ENCODE data around the gene CRTC1.

CRTC1 gene

DNA sequence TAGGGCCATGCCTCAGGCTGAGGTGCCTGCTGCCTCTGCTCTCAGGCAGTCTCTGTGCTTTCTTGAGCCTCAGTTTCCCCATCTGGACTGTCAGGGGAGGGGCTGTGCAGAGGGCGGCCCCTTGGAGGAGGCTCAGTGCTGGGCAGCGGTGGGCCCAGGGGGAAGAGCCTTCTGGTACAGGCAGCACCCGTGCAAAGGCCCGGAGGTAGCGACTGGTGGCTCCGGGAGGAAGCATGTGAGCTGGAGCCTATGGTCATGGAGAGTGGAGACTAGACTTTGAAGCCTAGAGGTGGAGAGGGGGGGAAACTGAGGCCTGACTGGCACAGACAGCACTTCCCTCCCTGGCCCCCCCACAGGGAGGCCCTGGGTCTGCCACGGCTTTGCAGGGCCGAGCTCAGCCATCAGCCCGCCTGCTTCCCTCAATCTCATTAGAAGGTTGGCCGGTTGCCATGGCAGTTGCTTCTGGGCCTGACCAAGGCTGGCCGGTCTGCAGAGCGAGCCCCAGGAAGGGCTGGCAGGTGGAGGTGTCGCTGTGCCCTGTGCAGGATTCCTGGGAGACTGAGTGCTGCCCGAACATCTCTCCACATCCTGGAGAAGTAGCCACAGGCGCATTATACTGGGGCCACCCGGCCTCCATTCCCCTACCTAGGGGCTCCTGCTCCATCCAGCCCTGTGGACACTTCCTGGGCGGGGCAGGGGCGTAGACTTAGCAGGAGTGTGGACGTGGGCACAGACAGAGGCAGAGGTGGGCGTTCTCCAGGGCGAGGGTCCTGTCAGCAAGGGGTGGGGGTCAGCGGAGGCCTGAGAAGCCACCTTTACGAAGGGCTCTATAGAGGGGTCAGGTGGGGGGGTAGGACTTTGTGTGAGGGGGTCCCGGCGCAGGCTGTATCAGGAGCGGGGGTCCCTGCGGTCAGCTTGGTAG, 53.2 kb downstream of the CRTC1 start:
- TF ChIP-seq, protein P1, sequence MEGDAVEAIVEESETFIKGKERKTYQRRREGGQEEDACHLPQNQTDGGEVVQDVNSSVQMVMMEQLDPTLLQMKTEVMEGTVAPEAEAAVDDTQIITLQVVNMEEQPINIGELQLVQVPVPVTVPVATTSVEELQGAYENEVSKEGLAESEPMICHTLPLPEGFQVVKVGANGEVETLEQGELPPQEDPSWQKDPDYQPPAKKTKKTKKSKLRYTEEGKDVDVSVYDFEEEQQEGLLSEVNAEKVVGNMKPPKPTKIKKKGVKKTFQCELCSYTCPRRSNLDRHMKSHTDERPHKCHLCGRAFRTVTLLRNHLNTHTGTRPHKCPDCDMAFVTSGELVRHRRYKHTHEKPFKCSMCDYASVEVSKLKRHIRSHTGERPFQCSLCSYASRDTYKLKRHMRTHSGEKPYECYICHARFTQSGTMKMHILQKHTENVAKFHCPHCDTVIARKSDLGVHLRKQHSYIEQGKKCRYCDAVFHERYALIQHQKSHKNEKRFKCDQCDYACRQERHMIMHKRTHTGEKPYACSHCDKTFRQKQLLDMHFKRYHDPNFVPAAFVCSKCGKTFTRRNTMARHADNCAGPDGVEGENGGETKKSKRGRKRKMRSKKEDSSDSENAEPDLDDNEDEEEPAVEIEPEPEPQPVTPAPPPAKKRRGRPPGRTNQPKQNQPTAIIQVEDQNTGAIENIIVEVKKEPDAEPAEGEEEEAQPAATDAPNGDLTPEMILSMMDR (IDR thresholded peaks at IDR 0.05; ENCODE audit: extremely low read depth, insufficient read depth, missing control alignments): no peak
- in situ Hi-C loops (cut with MboI; ENCODE audit: low pct_unique_long_range_greater_than_20kb, low sequenced_read_pairs, unreplicated experiment): no loop called here
- no peak for DNase-seq (ENCODE audit: low spot score)

DNA sequence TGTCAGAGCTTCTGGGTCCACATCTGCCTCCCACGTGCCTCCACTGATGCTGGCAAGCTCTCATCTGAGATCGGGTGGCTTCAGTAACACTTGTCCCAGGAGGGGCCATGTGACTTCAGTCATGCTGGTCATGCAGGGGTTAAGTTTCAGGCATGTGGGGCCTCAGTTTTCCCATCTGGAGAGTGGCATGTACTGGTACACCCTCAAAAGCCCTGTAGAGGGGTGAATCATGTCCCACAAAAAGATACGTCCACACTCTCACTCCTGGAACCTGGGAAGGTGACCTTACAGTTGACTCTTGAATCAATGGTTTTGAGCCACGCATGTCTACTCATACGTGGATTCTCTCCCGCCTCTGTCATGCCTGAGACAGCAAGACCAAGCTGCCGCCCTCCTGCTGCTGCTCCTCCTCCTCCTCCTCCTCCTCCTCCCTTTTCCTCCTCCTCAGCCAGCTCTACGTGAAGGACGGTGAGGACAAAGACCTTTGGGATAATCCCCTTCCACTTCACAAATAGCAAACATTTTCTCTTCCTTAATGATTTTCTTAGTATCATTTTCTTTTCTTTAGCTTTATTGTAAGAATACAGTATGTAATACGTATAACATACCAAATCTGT, 54.0 kb downstream of the CRTC1 start:
- in situ Hi-C loops (cut with MboI; ENCODE audit: low pct_unique_long_range_greater_than_20kb, low sequenced_read_pairs, unreplicated experiment): no loop called here
- TF ChIP-seq, protein P1 (IDR thresholded peaks at IDR 0.05; ENCODE audit: extremely low read depth, insufficient read depth, missing control alignments): no peak
- DNase-seq (ENCODE audit: low spot score): no peak

DNA sequence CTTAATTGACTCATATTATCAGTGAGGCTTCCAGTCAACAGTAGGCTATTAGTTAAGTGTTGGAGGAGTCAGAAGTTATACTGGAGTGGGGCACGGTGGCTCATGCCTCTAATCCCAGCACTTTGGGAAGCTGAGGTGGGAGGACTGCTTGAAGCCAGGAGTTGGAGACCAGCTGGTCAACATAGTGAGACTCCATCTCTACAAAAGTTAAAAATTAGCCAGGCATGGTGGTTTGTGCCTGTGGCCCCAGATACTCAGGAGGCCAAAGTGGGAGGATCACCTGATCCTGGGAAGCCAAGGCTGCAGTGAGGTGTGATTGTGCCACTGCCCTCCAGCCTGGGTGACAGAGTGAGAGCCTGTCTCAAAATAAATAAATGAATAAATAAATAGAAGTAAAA, 54.5 kb downstream of the CRTC1 start:
- in situ Hi-C loops (cut with MboI; ENCODE audit: low pct_unique_long_range_greater_than_20kb, low sequenced_read_pairs, unreplicated experiment): no loop called here
- no peak for DNase-seq (ENCODE audit: low spot score)
- TF ChIP-seq, protein P1 (IDR thresholded peaks at IDR 0.05; ENCODE audit: extremely low read depth, insufficient read depth, missing control alignments): no peak

DNA sequence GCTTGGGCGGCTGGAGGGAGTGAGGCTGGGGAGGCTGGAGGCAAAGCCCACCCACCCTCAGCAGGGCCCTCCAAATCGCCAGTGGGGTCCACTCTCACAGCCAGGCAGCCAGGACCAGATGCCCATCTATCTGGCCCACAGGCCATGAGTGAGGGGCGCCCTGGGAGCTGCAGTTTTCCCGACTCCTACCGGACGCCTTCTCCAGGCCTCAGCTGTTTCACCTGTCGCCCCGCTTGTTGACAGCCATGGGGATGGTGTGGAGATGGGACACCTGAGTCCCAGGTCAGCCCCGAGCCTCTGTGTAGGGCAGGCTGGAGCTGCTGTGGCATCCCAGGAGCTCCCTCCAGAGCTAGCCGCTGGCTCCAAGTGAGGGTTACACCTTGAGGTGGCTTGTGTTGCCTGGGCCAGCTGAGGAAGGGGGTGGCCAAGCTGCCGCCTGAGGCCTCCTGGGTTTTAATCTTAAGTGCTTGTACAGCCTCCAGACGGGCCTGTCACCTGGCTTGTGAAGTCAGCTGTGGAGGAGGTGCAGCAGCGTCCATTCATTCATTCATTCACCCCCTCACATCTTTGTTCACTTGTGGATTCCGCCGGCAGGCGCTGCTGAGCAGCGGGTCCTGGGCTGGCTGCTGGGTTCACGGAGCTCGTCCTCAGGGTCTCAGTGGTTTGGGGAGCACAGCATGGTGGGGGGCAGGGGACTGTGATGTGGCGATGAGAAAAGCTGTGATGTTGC, 55.6 kb downstream of the CRTC1 start:
- no peak for DNase-seq (ENCODE audit: low spot score)
- in situ Hi-C loops (cut with MboI; ENCODE audit: low pct_unique_long_range_greater_than_20kb, low sequenced_read_pairs, unreplicated experiment): no loop called here
- TF ChIP-seq, protein P1 (IDR thresholded peaks at IDR 0.05; ENCODE audit: extremely low read depth, insufficient read depth, missing control alignments): no peak

DNA sequence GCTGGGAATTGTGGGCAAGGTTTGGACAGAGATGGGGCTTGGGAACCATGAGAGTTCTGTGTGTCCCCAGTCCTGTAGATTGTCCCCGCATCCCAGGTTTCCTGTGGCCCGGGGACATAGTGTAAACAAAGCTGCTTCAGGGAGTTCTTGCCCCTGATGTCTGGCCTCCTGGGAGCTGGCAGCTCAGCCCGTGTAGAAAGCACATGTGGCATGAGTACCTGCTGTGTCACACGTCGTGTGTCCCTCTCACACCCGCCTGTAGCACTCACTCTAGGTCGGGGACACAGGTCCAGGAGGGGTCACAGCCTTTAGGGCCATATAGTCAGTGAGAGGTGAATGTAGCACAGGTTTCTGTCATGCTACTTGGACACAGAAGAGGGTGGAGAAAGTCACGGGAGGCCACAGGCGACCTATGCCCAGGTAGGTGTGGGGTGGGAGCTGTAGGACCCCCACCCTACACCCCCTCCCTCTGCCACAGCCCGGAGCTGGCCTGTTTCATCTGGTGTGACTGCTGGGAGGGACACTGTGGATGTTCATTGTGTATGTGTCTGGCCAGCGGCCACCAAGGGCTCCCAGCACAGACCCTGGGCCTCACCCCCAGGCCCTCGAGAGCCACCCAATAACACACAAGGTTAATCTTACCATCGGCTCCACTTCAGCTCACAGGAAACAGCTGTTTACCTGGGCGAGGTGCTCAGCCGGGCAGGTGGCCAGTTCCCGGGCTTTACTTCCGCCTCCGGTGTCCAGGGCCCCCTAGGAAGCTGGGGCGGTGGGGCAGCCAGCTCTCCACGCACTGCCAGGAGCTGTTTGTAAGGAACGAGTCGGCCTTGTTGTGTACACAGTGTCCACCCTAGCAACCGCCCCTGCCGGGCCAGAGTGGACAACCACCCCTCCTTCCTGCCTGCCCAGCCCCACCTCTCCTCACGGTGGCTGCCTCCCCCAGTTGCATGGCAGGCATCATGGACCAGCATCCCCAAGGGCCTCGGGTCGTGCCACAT, 57.9 kb downstream of the CRTC1 start:
- in situ Hi-C loops (cut with MboI; ENCODE audit: low pct_unique_long_range_greater_than_20kb, low sequenced_read_pairs, unreplicated experiment): no loop called here
- TF ChIP-seq, protein P1 (IDR thresholded peaks at IDR 0.05; ENCODE audit: extremely low read depth, insufficient read depth, missing control alignments): no peak
- DNase-seq (ENCODE audit: low spot score): no peak
